ENCODE results near the gene ETV6.
A peak's percentile ranks its signal among the peaks of the same experiment; 100 is the strongest.
"Not testable (repeated sequence)": the region's sequence is repeated elsewhere in the genome, so short reads cannot be mapped to it uniquely, and the experiment has no call there.

ETV6 gene

DNA sequence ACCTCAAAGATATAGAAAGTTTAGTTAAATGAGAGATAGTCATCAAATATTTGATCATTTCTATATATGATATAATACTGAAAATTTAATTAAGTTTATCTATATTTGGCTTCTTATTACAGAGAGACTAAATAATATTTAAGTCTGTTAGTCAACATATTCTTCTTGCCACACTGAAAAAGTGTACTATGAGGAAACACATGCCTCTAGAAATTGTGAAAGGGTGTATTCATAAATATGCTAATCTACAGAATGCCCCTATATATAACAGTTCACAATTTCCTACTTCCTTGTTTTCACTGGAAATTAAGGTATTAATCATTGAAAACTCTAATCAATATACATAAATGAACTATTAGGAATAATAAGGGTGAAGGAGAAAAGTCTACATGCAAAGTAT is 31.4 kb upstream of the ETV6 start:
- no peak for DNase-seq (ENCODE audit: extremely low spot score)
- CTCF ChIA-PET, result no interaction called here
- POLR2A ChIA-PET, result no interaction called here
- TF ChIP-seq, protein P1, sequence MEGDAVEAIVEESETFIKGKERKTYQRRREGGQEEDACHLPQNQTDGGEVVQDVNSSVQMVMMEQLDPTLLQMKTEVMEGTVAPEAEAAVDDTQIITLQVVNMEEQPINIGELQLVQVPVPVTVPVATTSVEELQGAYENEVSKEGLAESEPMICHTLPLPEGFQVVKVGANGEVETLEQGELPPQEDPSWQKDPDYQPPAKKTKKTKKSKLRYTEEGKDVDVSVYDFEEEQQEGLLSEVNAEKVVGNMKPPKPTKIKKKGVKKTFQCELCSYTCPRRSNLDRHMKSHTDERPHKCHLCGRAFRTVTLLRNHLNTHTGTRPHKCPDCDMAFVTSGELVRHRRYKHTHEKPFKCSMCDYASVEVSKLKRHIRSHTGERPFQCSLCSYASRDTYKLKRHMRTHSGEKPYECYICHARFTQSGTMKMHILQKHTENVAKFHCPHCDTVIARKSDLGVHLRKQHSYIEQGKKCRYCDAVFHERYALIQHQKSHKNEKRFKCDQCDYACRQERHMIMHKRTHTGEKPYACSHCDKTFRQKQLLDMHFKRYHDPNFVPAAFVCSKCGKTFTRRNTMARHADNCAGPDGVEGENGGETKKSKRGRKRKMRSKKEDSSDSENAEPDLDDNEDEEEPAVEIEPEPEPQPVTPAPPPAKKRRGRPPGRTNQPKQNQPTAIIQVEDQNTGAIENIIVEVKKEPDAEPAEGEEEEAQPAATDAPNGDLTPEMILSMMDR (IDR thresholded peaks at IDR 0.05; ENCODE audit: control extremely low read depth, extremely low read depth, low read depth, missing control alignments), result no peak

DNA sequence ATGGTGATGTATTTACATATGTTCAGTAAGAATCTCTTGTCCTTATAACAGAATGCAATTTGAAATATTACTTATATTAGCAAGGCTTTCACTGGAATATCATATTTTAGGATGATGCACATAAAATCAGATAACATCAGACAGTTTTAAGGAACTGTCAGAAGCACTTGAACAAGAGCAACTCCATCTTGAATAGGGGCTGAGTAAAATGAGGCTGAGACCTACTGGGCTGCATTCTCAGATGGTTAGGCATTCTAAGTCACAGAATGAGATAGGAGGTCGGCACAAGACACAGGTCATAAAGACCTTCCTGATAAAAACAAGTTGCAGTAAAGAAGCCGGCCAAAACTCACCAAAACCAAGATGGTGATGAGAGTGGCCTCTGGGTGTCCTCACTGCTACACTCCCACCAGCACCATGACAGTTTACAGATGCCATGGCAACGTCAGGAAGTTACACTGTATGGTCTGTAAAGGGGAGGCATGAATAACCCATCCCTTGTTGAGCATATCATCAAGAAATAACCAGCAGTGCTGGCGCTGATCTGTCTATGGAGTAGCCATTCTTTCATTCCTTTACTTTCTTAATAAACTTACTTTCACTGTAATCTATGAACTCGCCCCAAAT is 27.6 kb upstream of the ETV6 start:
- TF ChIP-seq, protein P1 (IDR thresholded peaks at IDR 0.05; ENCODE audit: control extremely low read depth, extremely low read depth, low read depth, missing control alignments), result no peak
- no peak for DNase-seq (ENCODE audit: extremely low spot score)
- CTCF ChIA-PET, result interaction anchor here (1.0 to 2.8 kb wide), 7 partner anchors 13 to 67 kb away, joined by 3 to 8 read pairs (median 4); no protein-coding TSS in a partner anchor
- POLR2A ChIA-PET, result no interaction called here

DNA sequence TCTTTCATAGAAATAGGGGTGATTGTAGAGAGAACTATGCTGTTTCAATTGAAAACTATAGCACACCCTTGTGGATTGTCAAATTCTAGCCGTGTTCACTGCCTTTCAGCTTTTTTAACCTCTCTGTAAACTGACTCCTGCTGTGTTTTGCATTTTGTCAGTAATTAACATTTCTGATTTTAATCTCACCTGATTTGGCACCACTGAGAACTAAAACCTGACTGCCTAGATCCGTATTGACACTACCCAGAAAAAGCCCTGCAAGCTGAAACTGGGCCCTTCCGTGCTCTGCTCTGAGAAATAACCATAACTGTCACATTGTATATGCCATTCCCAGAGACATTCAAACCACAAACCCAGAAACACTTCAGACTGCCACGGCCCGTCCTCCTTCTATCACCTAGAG is 26.6 kb upstream of the ETV6 start:
- TF ChIP-seq, protein P1 (IDR thresholded peaks at IDR 0.05; ENCODE audit: control extremely low read depth, extremely low read depth, low read depth, missing control alignments), result peak; percentile 40
- DNase-seq (ENCODE audit: extremely low spot score), result peak; percentile 27
- CTCF ChIA-PET, result interaction anchor here (1.0 to 2.8 kb wide), 9 partner anchors 12 to 68 kb away, joined by 3 to 8 read pairs (median 3); no protein-coding TSS in a partner anchor
- POLR2A ChIA-PET, result no interaction called here

DNA sequence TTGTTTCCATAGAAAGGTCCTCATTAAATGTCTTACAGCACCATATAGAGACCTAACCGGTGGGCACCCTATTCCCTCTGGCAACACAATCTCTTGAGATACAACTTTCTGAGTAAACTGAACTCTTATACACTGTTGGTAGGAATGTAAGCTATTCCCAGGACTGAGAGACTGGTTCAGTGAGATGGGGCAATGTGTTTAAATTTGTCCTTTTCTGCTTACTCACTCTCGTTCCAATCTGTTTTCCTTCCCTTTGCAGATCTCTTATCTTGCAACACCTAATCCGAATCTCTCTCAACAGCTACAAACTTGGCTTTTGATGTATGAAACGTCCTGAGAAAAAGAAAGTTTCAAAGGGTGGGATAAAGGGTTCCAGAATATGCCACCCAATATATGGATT is 26.1 kb upstream of the ETV6 start:
- TF ChIP-seq, protein P1 (IDR thresholded peaks at IDR 0.05; ENCODE audit: control extremely low read depth, extremely low read depth, low read depth, missing control alignments), result no peak
- DNase-seq (ENCODE audit: extremely low spot score), result no peak
- CTCF ChIA-PET, result interaction anchor here (0.9 to 2.8 kb wide), 9 partner anchors 12 to 410 kb away, joined by 3 to 8 read pairs (median 3); no protein-coding TSS in a partner anchor
- POLR2A ChIA-PET, result no interaction called here

DNA sequence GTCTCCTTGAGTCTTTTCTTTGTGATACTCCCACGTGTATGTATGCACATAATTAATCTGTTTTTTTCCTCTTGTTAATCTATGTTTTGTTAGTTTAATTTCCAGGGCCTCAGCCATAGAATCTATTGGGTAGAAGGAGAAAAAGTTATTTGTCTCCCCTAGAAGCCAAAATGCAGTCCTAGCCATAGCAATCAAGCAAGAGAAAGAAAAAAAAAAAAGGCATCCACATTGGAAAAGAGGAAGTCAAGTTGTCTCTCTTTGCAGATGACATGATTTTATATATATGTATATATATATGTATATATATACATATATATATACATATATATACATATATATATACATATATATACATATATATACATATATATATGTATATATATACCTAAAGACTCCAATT is 25.4 kb upstream of the ETV6 start:
- POLR2A ChIA-PET, result no interaction called here
- TF ChIP-seq, protein P1 (IDR thresholded peaks at IDR 0.05; ENCODE audit: control extremely low read depth, extremely low read depth, low read depth, missing control alignments), result no peak
- CTCF ChIA-PET, result interaction anchor here (0.9 to 2.8 kb wide), 5 partner anchors 11 to 409 kb away, joined by 3 to 8 read pairs (median 3); no protein-coding TSS in a partner anchor
- no peak for DNase-seq (ENCODE audit: extremely low spot score)

DNA sequence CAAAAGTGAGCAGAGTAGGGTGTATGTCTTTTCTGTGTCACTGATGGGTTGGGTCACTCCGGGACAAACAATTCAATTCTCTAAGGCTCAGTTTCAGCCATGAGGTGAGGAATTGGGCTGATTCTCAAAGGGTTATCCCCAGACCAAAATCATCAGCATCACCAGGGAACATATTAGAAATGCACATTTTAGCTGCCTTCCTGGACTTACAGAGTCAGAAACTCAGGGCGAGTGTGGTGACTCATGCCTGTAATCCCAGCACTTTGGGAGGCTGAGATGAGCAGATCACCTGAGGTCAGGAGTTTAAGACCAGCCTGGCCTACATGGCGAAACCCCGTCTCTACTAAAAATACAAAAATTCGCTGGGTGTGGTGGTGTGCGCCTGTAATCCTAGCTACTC is 21.8 kb upstream of the ETV6 start:
- POLR2A ChIA-PET; DNase-seq (ENCODE audit: extremely low spot score): not testable (repeated sequence)
- CTCF ChIA-PET, result interaction anchor here (1.0 to 1.4 kb wide), 4 partner anchors 17 to 48 kb away, joined by 3 to 7 read pairs (median 3); no protein-coding TSS in a partner anchor

DNA sequence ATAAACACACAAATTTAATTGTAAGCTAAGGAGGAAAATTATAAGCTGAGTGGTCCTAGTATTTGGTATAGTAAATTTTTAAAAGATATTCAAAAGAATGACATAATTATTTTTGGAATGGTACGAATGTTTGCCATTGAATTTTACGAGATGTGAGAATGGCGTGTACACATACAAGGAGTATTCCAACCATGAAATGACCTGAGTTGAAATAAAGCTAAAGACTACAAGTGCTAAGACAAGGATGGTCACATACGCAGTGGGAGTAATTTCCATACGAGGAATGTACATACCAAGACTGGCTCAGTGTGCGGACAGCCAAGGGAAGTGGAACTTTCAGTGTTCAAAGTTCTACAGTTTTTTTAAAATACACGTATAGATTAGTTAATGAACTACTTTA is 21.1 kb upstream of the ETV6 start:
- ChIA-PET CTCF (interaction anchor here (1.0 to 1.4 kb wide), 4 partner anchors 17 to 48 kb away, joined by 3 to 7 read pairs (median 3); no protein-coding TSS in a partner anchor), POLR2A (interaction anchor here (0.6 kb wide), 1 partner anchor 812 kb away, joined by 3 read pairs; no protein-coding TSS in a partner anchor)
- TF ChIP-seq, protein P1 (IDR thresholded peaks at IDR 0.05; ENCODE audit: control extremely low read depth, extremely low read depth, low read depth, missing control alignments), result no peak
- DNase-seq (ENCODE audit: extremely low spot score), result no peak

Measured in GM10248 (cell line).